Hematopoietic multipotent progenitor cell (in vitro differentiated cells): ENCODE results near the gene ARMCX4. TPM values are rescaled to one million over a fixed set of nuclear protein-coding genes. Genes with fewer than 3 reads are reported as not detected.
A peak's percentile ranks its signal among the peaks of the same experiment; 100 is the strongest.
"Not testable (repeated sequence)": the region's sequence is repeated elsewhere in the genome, so short reads cannot be mapped to it uniquely, and the experiment has no call there.

ENCODE experiments used
- DNase-seq, 3 donors: peaks; one replicate each; pipeline ENCODE4 v3.0.0-alpha.2; 2011 to 2015; ENCODE audit warnings: low read depth in 2 of 3, low spot score in 2 of 3
- total RNA-seq: library from RNA; depleted of rRNA; stranded (reverse); fragments of >200 nt; gene quantifications from one replicate; pipeline ENCODE4 v1.2.3, GENCODE V29; 2012

Gene ARMCX4
- total RNA-seq: 2.2 TPM

DNA sequence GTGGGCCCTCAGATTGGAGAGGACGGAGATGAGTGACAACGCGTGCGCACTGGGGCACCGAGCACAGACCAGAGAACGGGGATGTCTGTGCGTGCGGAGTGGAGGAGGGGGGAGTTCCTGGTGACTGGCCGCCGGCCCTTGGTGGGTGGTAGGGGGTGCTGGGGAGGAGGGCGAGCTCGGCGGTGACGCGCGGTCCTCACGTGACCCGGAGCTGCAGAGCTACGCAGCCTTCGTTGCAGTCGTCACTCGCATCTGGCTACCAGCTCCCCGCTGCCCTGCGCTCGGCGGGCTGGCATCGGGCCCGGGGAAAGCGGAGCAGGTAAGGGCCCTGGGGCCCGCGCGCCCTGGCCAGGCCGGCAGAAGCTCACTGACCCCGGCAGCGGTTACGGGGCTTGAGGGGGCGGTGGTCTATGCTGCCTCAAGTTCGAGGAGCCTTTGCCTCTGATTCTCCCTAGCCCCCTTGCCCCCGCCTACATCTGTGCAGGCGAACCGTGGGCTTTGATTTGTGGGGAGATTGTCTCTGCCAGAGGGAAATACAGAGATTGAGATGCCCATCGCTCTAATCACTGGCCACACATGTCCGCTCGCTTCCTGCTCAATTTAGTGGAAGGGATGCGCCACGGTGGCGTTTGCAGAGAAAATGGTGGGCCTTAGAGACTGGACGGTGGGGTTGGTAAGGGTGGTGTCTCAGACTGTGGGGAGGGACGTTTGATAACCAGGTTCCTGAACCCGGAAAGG lies at the start of gene ARMCX4:
TSS of gene ARMCX4 (plus strand) at position 245 of the 738 bp plus-strand sequence. CDS start 3,134 bp downstream, outside the sequence.
- DNase-seq: peak; percentile 3 to 66 (median 65)

DNA sequence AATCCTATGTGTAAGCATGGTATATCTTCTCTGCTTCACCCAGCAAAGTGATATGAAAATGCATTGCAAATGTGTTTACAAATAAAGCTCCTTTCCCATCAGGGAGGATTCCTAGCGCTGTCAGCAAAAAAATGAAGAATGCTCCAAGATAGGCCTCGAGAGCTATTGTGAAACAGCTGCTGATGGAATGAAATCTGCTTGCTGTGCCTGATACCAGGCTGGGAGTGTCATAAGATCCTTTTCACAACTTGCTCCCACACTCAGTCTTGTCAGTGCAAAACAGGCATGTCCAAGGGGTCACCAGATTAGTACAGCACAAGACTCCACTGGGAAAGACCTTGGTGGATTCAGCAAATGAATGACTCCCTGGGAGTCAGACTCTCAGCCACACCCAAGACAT lies 43.2 kb upstream of the ARMCX4 start:
- DNase-seq: no peak

DNA sequence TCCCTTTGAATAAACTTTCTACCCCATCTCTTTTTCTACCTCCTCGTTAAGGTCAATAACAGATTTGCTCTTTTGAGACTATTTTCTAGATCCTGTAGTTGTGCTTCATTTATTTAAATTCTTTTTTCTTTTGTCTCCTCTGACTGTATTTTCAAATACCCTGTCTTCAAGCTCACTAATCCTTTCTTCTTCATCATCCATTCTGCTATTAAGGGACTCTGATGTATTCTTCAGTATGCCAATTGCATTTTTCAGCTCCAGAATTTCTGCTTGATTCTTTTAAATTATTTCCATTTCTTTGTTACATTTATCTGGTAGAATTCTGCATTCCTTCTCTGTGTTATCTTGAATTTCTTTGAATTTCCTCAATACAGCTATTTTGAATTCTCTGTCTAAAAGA lies 36.0 kb upstream of the ARMCX4 start:
- DNase-seq: no peak

DNA sequence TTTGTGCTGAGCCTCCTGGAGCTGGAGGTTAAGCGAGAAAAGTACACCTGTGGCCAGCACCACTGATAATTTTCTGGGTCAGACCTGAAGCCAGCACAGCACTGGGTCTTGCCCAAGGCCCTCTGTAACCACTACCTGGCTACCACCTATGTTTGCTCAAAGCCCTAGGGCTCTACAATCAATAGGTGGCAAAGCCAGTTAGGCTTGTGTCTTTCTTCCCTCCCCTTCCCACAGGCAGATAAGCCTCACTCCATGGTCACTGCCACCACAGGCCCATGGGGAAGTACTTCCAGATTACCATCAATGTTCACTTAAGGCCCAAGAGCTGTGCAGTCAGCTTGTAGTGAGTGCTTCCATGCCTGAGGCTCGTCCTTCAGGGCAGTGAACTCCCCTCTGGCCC lies 35.2 kb upstream of the ARMCX4 start:
- no peak for DNase-seq

DNA sequence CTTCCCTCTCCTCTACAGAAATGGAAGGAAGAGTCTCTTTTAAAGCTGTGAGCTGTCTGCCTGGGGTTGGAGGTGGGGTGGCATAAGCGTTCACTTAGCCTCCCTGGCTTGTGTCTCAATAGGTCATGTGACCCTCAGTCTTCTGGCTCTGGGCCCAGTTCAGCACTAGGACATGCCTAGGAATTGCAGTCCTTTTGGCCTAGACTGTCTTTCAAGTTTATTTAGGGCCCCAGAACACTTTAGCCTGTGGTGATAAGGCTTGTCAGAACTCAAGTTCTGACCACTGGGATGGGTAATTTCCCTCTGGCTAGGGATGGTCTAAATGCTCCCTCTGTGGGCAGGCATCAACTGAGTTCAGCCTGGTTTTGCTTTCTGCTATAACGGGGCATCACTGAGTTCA lies 34.3 kb upstream of the ARMCX4 start:
- no peak for DNase-seq

DNA sequence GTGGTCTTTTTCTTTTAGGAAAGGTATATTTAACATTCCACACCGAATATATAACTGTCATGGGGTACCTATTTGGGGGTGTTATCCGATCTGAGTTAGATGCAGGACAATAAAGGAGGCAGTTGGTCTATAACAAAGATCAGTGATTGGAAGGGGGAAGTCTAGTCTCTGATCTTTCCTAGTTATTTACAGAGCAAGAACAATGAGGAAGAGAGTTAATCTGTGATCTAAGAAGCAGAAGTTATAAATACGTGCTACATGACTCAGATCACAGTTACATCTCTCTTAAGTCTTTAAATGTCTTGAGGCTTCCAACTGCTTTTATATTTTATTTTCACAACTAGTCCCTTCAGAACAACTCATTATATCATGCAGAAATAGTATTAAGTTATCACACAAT lies 33.2 kb upstream of the ARMCX4 start:
- DNase-seq: peak in 1 of 3 donors; percentile 26

DNA sequence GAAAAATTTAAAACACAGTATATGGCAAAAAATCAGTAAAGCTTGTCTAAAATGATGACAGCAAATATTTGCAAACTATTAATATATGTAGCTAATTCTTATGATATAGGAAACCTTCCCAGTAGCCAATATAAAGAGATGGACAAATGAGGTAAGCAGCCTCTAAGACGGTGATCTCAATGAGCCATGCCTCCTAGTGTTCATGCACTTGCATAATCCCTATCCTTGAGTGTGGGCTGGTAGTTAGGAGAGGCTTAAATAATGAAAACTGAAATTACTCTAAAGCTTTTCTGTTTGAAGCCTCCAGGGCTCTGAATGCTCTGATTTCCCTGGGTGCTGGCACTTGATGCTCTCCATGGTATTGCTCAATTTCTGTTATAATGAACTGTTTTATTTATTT lies 24.6 kb upstream of the ARMCX4 start:
- DNase-seq: no peak

DNA sequence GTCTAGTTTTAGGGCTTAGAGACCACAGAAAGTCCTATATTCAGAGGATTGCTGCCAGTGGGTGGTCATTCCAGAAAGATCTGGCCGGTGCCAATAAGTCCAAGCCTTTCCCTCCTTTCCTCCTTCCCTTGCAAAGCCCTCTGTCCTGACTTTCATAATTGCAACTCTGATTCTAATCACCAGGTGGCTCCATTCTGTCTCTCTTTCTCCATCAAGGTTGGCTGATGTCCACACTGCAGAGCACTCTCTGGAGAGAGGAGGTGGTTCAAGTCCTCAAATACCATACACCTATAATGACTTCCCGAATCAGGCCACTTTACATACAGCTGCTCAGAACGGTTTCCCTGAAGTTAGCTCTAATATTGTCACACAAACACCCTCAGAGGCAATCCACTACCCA lies 22.4 kb upstream of the ARMCX4 start:
- DNase-seq: peak in 1 of 3 donors; percentile 10

DNA sequence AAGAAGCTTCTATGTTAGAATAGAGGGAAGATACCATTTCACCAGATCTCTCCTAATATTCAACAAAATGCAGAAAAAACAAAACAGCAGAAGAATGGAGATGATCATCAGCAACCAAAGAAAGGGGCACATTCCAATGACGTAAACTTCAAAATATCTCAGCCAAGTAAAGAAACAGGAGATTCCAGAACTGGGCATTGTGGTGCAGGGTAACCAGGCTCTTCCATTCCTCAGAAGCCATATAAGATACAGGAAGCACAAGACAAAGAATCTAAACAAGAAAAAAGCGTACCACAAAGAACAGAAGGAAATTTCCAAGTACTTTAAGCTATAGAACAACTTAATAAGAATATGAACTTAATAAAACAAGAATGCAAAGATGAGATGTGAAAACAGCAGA lies 6.9 kb upstream of the ARMCX4 start:
- DNase-seq: no peak

DNA sequence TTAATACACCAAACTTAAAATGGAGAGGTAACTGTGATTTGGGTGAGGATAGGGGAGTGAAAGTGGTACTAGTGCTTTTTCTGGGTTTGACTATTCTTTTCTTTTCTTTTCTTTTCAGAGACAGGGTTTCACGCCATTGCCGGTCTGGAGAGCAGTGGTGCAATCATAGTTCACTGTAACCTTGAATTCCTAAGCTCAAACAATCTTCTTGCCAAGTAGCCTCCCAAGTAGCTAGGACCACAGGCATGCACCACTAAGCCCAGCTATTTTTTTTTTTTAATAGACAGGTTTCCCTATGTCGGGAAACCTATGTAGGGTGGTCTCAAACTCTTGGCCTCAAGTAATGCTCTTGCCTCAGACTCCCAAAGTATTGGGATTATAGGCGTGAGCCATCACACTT lies 3.0 kb upstream of the ARMCX4 start:
- DNase-seq: no peak

DNA sequence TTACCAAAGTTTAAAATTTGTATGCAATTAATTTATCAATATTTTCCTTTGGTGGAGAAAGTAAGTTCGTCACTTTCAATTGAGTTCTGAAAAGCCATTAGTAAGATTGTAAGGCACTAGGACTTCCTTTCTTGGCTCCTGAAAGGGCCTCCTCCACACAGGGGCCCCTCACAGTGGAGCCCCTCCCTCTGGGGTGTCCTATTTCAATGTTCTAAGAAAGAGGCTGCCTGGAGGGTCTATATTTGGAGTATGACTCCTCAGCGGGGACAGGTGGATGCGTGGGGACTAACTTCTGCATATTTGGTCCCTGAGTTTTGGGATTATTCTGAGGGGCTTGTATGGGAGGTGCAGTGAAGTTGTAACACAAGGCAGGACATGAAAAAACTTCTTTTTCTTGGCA lies 1.6 kb upstream of the ARMCX4 start:
- no peak for DNase-seq

DNA sequence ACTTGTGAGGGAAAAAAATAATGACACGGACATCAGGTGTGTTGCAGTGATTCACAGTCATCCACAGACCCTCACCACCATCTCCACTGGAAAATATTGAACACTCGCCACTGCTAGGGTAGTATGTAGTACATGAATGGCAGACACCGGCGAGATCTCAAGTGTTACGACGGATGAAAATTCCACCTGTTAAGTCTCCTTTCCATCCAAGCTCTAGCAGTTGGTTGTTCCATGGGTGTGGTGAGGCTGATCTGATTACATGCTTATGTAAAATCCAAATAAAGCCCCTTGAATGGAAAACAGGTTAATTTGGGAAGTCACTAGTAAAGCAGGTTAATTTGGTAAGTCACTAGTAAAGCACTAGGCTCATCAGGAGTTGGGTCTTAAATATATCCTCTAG lies 1.1 kb upstream of the ARMCX4 start:
- DNase-seq: no peak

DNA sequence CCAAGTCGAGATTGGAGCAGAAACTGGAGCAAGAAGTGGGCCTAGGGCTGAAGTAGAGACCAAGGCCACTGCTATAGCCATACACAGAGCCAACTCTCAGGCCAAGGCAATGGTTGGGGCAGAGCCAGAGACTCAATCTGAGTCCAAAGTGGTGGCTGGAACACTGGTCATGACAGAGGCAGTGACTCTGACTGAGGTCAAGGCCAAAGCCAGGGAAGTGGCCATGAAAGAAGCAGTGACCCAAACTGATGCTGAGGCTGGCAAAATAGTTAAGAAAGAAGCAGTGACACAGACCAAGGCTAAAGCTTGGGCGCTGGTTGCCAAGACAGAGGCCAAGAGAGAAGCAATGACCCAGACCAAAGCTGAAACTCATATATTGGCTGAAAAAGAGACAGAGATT lies 3.5 kb downstream of the ARMCX4 start:
- DNase-seq: no peak

DNA sequence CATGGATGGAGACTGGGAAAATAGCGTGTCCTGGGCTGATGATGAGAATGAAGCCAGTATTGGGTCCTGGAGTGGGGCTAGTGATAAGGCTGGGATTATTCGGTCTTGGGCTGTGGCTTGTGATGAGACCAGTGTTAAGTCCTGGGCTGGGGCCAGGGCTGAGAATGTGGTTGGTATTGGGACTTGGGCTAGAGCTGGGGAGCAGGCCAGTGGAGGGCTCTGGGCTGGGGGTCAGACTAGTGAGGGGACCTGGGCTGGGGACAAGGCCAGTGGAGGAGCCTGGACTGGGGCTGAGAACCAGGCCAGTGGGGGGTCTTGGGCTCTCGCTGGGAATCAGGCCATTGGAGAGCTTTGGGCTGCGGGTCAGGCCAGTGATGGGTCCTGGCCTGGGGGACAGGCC lies 6.7 kb downstream of the ARMCX4 start:
- no peak for DNase-seq

DNA sequence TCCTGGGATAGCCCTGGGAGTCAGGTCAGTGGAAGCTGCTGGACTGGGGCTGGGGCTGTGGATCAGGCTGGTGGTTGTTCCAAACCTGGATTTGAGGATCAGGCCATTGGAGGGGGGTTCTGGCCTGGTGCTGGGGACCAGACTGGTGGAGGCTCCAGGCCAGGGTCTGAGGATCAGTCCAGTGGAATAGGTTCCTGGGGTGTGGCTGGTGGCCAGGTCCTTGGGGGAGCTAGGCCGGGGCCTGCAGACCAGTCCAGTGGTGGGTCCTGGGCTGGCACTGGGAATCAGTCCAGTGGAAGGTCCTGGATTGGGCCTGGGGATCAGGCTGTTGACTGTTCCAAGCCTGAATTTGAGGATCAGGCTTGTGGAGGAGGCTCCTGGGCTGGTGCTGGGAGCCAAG lies 8.0 kb downstream of the ARMCX4 start:
- no peak for DNase-seq

DNA sequence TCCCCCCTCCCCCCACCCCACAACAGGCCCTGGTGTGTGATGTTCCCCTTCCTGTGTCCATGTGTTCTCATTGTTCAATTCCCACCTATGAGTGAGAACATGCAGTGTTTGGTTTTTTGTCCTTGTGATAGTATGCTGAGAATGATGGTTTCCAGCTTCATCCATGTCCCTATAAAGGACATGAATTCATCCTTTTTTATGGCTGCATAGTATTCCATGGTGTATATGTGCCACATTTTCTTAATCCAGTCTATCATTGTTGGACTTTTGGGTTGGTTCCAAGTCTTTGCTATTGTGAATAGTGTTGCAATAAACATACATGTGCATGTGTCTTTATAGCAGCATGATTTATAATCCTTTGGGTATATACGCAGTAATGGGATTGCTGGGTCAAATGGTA lies 17.7 kb downstream of the ARMCX4 start:
- not testable (repeated sequence) for DNase-seq

DNA sequence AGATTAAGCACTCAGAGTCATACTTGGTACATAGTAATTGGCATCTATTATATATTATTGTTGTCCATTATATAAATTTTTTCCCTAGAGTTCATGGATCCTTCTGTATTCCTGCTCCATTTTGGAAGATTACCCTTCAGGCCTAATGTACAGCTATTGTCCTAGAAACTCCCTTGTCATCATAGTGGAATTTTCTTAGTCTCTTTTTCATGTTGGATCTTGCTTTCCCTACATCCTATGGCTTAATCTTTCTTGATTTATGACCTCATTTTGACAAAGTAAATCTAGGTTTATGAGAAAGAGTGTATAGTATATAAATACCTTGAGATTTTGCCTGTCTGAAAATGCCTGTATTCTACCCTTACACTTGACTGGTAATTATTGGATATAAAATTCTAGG lies 22.1 kb downstream of the ARMCX4 start:
- no peak for DNase-seq

DNA sequence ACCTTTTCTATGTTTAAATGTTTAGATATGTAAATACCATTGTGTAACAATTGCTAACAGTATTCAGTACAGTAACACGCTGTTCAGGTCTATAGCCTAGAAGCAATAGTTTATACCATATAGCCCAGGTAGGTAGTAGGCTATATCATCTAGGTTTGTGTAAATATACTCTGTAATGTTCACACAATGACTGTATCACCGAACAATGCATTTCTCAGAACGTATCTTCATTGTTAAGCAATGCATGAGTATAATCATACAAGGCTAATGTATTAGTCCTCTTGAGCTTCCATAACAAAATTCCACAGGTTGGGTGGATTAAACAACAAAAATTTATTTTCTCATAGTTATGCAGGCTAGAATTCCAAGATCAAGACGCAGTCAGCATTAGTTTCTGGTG lies 22.7 kb downstream of the ARMCX4 start:
- DNase-seq: no peak

DNA sequence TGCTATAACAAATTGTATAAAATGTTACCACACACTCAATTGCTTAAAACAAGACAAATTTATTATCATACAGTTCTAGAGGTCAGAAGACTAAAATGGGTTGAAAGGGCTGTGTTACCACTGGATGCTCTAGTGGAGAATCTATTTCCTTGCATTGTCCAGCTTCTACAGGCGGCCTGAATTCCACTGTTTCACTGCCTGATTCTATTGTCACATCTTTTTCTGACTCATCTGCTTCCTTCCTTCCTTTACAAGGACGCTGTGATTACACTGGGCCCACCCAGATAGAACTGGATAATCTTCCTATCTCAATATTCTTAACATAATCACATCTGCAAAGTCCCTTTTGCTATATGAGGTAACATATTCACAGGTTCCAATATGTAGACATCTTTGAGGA lies 45.7 kb downstream of the ARMCX4 start:
- DNase-seq: no peak
